ENCODE results near the gene LRRC8B. TPM values are rescaled to one million over a fixed set of nuclear protein-coding genes. Genes with fewer than 3 reads are reported as not detected.

LRRC8B gene
- polyA plus RNA-seq, 1 donor, result 11.7 TPM

- peak; percentile 75 for DNase-seq
Observed at GRCh38 chr1:89632657-89633247, 108.1 kb downstream of the LRRC8B start, which contains the start of gene LRRC8C. TSS of gene LRRC8C (plus strand) at chr1:89633120. CDS start at chr1:89686474, 53,354 bp downstream.

GRCh38 chr1:89633248-89633799, 108.7 kb downstream of the LRRC8B start:
- DNase-seq, result peak; percentile 45

GRCh38 chr1:89633800-89634625, 109.4 kb downstream of the LRRC8B start:
- DNase-seq, result peak; percentile 33

GRCh38 chr1:89635825-89636815, 111.5 kb downstream of the LRRC8B start:
- no peak for DNase-seq

- DNase-seq, result no peak
Observed at GRCh38 chr1:89637496-89637895, 112.9 kb downstream of the LRRC8B start.

- DNase-seq, result no peak
Observed at GRCh38 chr1:89640440-89640839, 115.8 kb downstream of the LRRC8B start.

- DNase-seq, result no peak
Observed at GRCh38 chr1:89641781-89642180, 117.2 kb downstream of the LRRC8B start.

- DNase-seq, result no peak
Observed at GRCh38 chr1:89643577-89643976, 118.9 kb downstream of the LRRC8B start.

- no peak for DNase-seq
Observed at GRCh38 chr1:89644119-89644814, 119.6 kb downstream of the LRRC8B start.

GRCh38 chr1:89646259-89646658, 121.6 kb downstream of the LRRC8B start:
- DNase-seq, result no peak

Other genes starting within 250 kb of the LRRC8B start
- not detected for gene GBP6, start 160.8 kb upstream of the LRRC8B start, polyA plus RNA-seq (ENCODE audit: insufficient read length)
- 6.8 TPM for gene LRRC8C, start 108.3 kb downstream of the LRRC8B start, polyA plus RNA-seq (ENCODE audit: insufficient read length)